GM12874 (cell line): ENCODE results near the gene HNF4A.

ENCODE experiments used
- TF ChIP-seq, protein P1 (sequence below): IDR thresholded peaks from 2 replicates; pipeline ENCODE4 v1.5.1; 2011; ENCODE audit warnings: low read depth, mild to moderate bottlenecking, control low read depth, low read length, moderate library complexity; ENCODE audit not compliant: insufficient read depth

Gene HNF4A

DNA sequence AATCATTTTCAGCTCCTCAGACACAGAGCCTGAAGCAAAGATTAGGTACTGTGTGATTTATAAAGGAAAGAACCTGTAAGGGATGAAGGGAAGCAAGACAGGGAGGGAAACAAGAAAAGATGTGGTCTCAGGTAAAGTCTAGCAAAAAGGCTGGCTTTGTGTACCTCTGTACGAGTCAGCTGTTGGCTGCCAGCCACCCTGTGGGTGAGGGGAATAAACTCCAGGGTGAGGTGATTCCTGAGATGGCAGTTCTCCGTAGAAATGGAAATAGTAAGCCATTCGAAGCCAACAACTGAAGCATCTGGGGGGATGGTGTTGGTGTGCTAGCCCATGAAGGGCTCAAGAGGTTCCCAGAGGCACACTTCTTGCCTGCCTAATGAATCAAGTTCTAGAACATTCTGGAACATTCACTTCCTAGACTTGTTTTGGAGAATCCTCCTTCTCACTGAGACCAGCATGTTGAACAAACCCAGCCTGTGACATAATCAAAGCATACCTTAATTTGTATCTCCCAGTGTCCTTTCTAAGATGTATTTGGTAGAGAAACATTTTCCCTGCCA is 109.6 kb downstream of the HNF4A start:
- TF ChIP-seq, protein P1, sequence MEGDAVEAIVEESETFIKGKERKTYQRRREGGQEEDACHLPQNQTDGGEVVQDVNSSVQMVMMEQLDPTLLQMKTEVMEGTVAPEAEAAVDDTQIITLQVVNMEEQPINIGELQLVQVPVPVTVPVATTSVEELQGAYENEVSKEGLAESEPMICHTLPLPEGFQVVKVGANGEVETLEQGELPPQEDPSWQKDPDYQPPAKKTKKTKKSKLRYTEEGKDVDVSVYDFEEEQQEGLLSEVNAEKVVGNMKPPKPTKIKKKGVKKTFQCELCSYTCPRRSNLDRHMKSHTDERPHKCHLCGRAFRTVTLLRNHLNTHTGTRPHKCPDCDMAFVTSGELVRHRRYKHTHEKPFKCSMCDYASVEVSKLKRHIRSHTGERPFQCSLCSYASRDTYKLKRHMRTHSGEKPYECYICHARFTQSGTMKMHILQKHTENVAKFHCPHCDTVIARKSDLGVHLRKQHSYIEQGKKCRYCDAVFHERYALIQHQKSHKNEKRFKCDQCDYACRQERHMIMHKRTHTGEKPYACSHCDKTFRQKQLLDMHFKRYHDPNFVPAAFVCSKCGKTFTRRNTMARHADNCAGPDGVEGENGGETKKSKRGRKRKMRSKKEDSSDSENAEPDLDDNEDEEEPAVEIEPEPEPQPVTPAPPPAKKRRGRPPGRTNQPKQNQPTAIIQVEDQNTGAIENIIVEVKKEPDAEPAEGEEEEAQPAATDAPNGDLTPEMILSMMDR: no peak

- TF ChIP-seq, protein P1: no peak
Observed at GRCh38 chr20:44467289-44467883, 111.9 kb downstream of the HNF4A start.

DNA sequence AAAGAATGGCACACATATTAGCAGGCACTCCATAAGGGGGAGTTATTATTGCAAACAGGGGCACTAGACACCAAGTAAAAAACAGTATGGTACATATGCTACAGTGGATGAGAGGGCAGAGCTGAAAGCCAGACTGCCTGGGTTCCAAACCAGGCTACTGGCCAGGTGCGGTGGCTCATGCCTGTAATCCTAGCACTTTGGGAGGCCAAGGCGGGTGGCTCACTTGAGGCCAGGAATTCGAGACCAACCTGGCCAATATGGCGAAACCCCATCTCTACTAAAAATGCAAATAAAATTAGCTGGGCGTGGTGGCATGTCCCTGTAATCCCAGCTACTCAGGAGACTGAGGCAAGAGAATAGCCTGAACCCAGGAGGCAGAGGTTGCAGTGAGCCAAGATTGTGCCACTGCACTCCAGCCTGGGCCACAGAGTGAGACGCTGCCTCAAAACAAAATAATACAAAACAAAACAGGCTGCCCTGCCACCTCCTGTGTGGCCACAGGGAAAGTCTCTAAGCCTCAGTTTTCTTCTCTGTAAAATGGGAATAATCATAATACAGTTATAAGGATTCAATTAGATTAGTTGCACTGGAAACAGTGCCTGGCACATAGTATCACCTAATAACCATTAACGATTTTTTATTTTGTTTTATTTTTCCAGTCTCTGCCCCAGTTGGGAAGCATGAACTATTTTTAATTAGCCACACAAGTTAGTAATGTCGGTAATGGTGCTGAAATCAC is 112.7 kb downstream of the HNF4A start:
- TF ChIP-seq, protein P1: no peak

DNA sequence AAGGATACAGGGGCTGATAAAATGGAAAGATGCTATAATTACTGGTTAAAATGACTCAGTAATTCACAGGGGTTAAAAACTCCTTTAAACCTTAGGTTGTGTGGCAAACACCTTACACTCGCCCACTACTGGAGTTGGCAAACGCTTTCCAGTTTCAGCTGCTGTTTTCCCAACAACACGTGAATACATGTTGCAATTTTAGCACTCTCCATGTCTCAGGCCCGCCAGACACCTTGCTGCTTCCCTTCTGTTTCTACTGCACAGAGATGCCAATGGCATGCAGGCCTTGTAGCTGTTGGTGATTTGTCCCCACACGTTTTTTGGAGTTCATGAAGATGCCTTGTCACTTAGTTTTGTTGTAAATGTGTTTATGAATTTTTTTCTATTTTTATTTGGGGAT is 114.8 kb downstream of the HNF4A start:
- TF ChIP-seq, protein P1: no peak

- TF ChIP-seq, protein P1: no peak
Observed at GRCh38 chr20:44471481-44471882, 116.0 kb downstream of the HNF4A start.

DNA sequence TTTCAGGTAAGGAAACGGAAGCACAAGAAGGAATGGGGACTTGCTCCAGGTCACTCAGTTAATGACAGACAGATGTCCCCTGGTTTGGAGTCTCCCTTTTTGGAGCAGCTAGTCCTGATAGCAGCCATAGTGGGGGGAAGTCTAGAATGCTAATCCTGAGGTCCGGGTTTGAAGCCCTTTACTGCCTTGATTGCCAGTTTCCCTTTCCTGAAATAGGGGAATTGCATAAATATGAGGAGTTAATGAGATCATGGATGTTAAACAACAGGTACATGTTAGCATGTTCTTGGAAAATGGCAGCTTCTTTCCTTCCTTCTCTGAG is 119.8 kb downstream of the HNF4A start:
- TF ChIP-seq, protein P1: no peak

- TF ChIP-seq, protein P1: no peak
Observed at GRCh38 chr20:44475694-44476560, 120.4 kb downstream of the HNF4A start, which contains the start of gene TTPAL. TTPAL (plus strand) TSS chr20:44475874; CDS start chr20:44480000, 4,126 bp downstream.
